Measurements from ENCODE around the gene PIK3IP1. TPM values are rescaled to one million over a fixed set of nuclear protein-coding genes. Genes with fewer than 3 reads are reported as not detected.

Gene PIK3IP1
- total RNA-seq, 1 experiment from 2014 or later: 0.87 TPM

DNA sequence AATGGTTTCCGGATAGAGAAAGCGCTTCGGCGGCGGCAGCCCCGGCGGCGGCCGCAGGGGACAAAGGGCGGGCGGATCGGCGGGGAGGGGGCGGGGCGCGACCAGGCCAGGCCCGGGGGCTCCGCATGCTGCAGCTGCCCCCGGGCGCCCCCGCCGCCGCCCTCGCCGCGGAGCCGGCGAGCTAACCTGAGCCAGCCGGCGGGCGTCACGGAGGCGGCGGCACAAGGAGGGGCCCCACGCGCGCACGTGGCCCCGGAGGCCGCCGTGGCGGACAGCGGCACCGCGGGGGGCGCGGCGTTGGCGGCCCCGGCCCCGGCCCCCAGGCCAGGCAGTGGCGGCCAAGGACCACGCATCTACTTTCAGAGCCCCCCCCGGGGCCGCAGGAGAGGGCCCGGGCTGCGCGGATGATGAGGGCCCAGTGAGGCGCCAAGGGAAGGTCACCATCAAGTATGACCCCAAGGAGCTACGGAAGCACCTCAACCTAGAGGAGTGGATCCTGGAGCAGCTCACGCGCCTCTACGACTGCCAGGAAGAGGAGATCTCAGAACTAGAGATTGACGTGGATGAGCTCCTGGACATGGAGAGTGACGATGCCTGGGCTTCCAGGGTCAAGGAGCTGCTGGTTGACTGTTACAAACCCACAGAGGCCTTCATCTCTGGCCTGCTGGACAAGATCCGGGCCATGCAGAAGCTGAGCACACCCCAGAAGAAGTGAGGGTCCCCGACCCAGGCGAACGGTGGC is 15.7 kb downstream of the PIK3IP1 start:
- no peak overlapping the region for H4K5ac ChIP-seq (ENCODE audit: insufficient read length, low read depth, low read length)
- Mint-ChIP-seq H3K4me3 (no peak overlapping the region), H3K27me3 (ENCODE audit: low read depth) (no peaks in the 10 kb centered on the region), H3K36me3 (ENCODE audit: insufficient read depth in 1 of 3, low read depth in 3 of 3) (peaks cover 23 to 72% (median 50%) of the 10 kb centered on the region in 3 experiments), H3K27ac (no peak overlapping the region), H3K4me1 (no peaks in the 10 kb centered on the region; a peak in 2 of 4 replicates), H3K9me3 (no peaks in the 10 kb centered on the region)
- H3K23ac ChIP-seq (ENCODE audit: insufficient read length, low read depth, low read length): no peak overlapping the region
- no peak overlapping the region for H3K56ac ChIP-seq (ENCODE audit: insufficient read length, low read depth, low read length)
- no peak overlapping the region for H3K18ac ChIP-seq (ENCODE audit: insufficient read length, low read depth, low read length)
- no peak overlapping the region for H2BK12ac ChIP-seq (ENCODE audit: insufficient read length, low read depth, low read length)
- H3K27ac ChIP-seq (ENCODE audit: insufficient read length, low read depth, low read length): no peak overlapping the region
- H4K20me1 ChIP-seq (ENCODE audit: control insufficient read depth, insufficient read depth, insufficient read length): no peaks in the 10 kb centered on the region
- H2BK5ac ChIP-seq (ENCODE audit: insufficient read length, low read length): no peak overlapping the region
- H3T11ph ChIP-seq (ENCODE audit: low read length): no peak overlapping the region
- no peak overlapping the region for H4K8ac ChIP-seq (replicated peaks; ENCODE audit: insufficient read length, low read depth, low read length)
- H3K79me2 ChIP-seq (ENCODE audit: insufficient read depth, low read length): no peaks in the 10 kb centered on the region
- no peaks in the 10 kb centered on the region for H3K79me1 ChIP-seq (ENCODE audit: insufficient read depth, low read depth, low read length, poor library complexity, severe bottlenecking)
- H3K4ac ChIP-seq (ENCODE audit: low read depth, low read length): no peak overlapping the region
- H2BK20ac ChIP-seq (ENCODE audit: low read depth, low read length, poor library complexity, severe bottlenecking): no peak overlapping the region
- no peaks in the 10 kb centered on the region for H3K9me3 ChIP-seq (ENCODE audit: control insufficient read depth, low read depth, low read length)
- H3K4me2 ChIP-seq (ENCODE audit: insufficient read depth, insufficient read length, low read length): no peak overlapping the region
- no peaks in the 10 kb centered on the region for H3K23me2 ChIP-seq (ENCODE audit: insufficient read length, low read depth, low read length, poor library complexity, severe bottlenecking)
- no peak overlapping the region for H3K9ac ChIP-seq (ENCODE audit: extremely low read depth, insufficient read length, low read length)
- DNase-seq: no peak
- no peak overlapping the region for H3K14ac ChIP-seq (ENCODE audit: insufficient read depth, low read length)
- no peak for TF ChIP-seq CTCF (conservative IDR thresholded peaks at IDR 0.05)
- H3K27me3 ChIP-seq (ENCODE audit: insufficient read depth, low read length): no peaks in the 10 kb centered on the region
- no peak overlapping the region for H2AFZ ChIP-seq (ENCODE audit: low read length)
- no peak overlapping the region for H2BK15ac ChIP-seq (ENCODE audit: low read depth, low read length)
- no peak overlapping the region for H2AK5ac ChIP-seq (ENCODE audit: insufficient read length, low read length)
- H2BK120ac ChIP-seq (ENCODE audit: low read depth, low read length, poor library complexity, severe bottlenecking): no peak overlapping the region
- no peaks in the 10 kb centered on the region for H3K4me1 ChIP-seq (ENCODE audit: insufficient read depth, low read length)
- no peak overlapping the region for H4K91ac ChIP-seq (ENCODE audit: insufficient read length, low read depth, low read length)
- no CpG with 5 or more reads among the region's 69 CpGs for WGBS (ENCODE audit: extremely low coverage, insufficient read length, low lambda C conversion rate)
